ENCODE data around the gene FRA10AC1. TPM values are rescaled to one million over a fixed set of nuclear protein-coding genes. Genes with fewer than 3 reads are reported as not detected.

FRA10AC1 gene
- total RNA-seq, 1 experiment from 2014 or later, result 6.5 TPM

DNA sequence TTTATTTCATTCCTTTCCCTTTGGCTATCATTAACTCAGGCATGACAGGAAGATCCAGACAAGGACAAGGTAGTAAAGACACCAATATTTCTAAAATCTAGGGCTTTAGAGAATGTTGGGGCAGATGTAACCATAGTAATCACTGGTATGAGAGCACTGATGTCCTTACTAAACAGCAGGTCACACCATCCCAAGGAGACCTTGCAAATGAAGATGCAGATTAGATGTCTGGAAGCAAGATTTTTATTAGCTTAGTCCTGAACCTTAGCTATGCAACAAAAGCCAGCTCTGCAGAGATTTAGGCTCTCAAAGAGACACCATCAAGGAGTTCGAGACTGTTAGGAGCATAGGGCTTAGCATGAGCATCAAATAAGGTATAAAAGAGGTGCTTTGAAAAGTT, 23.6 kb upstream of the FRA10AC1 start:
- Mint-ChIP-seq H3K36me3 (ENCODE audit: insufficient read depth, unreplicated experiment) (no peaks in the 10 kb centered on the region), H3K27ac (ENCODE audit: unreplicated experiment) (no peak overlapping the region), H3K4me3 (ENCODE audit: low read depth, unreplicated experiment) (no peak overlapping the region), H3K27me3 (ENCODE audit: unreplicated experiment) (peaks cover 75% of the 10 kb centered on the region), H3K4me1 (ENCODE audit: low read depth, unreplicated experiment) (no peaks in the 10 kb centered on the region), H3K9me3 (ENCODE audit: low read depth, unreplicated experiment) (no peaks in the 10 kb centered on the region)
- intact Hi-C loops (cut with micrococcal nuclease; ENCODE audit: unreplicated experiment), result no loop called here
- CTCF ChIA-PET, result no interaction called here
- no peak for DNase-seq
- TF ChIP-seq, protein P1, sequence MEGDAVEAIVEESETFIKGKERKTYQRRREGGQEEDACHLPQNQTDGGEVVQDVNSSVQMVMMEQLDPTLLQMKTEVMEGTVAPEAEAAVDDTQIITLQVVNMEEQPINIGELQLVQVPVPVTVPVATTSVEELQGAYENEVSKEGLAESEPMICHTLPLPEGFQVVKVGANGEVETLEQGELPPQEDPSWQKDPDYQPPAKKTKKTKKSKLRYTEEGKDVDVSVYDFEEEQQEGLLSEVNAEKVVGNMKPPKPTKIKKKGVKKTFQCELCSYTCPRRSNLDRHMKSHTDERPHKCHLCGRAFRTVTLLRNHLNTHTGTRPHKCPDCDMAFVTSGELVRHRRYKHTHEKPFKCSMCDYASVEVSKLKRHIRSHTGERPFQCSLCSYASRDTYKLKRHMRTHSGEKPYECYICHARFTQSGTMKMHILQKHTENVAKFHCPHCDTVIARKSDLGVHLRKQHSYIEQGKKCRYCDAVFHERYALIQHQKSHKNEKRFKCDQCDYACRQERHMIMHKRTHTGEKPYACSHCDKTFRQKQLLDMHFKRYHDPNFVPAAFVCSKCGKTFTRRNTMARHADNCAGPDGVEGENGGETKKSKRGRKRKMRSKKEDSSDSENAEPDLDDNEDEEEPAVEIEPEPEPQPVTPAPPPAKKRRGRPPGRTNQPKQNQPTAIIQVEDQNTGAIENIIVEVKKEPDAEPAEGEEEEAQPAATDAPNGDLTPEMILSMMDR (IDR thresholded peaks at IDR 0.05; ENCODE audit: unreplicated experiment), result no peak
- no TSS peak for BruUV-seq (replicated peaks)

DNA sequence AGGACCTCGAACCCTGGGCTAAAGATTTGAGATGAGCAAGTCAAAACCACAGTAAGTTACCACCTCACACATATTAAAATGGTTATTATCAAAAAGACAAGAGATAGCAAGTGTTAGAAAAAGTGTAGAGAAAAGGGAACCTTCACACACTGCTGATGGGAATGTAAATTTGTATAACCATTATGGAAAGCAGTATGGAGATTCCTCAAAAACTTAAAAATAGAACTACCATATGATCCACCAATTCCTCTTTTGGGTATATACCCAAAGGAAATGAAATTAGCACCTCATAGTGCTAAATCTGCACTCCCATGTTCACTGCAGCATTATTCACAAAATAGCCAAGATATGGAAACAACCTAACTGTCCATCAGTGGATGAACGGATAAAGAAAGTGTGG, 20.8 kb upstream of the FRA10AC1 start:
- Mint-ChIP-seq H3K27me3 (ENCODE audit: unreplicated experiment) (peaks cover 73% of the 10 kb centered on the region), H3K36me3 (ENCODE audit: insufficient read depth, unreplicated experiment) (no peaks in the 10 kb centered on the region), H3K9me3 (ENCODE audit: low read depth, unreplicated experiment) (no peaks in the 10 kb centered on the region), H3K4me3 (ENCODE audit: low read depth, unreplicated experiment) (no peak overlapping the region), H3K27ac (ENCODE audit: unreplicated experiment) (no peak overlapping the region), H3K4me1 (ENCODE audit: low read depth, unreplicated experiment) (no peaks in the 10 kb centered on the region)
- no peak for DNase-seq
- no TSS peak for BruUV-seq (replicated peaks)
- intact Hi-C loops (cut with micrococcal nuclease; ENCODE audit: unreplicated experiment), result no loop called here
- TF ChIP-seq, protein P1 (IDR thresholded peaks at IDR 0.05; ENCODE audit: unreplicated experiment), result no peak
- CTCF ChIA-PET, result no interaction called here

DNA sequence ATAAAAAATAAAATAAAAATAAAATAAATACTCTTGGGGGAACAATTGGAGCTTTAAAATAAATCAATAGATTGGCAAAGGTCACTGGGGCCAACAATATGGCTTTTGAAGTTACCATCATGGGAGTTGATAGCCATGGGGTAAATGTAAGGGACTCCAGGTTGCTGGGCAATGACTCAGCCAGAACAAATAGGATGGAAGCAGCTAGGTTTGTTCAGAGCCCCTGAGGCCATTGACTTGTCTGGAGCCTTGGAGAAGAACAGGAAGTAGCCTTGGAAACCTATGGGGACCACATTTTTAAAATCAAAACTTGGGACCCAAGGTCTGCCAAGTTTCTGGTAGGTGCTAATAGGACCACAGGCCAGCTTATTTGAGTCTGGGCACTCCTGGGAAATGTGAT, 20.2 kb upstream of the FRA10AC1 start:
- peaks cover 73% of the 10 kb centered on the region for H3K27me3 Mint-ChIP-seq (ENCODE audit: unreplicated experiment)
- H3K27ac Mint-ChIP-seq (ENCODE audit: unreplicated experiment), result no peak overlapping the region
- BruUV-seq (replicated peaks), result no TSS peak
- no peak overlapping the region for H3K4me3 Mint-ChIP-seq (ENCODE audit: low read depth, unreplicated experiment)
- CTCF ChIA-PET, result no interaction called here
- intact Hi-C loops (cut with micrococcal nuclease; ENCODE audit: unreplicated experiment), result no loop called here
- H3K4me1 Mint-ChIP-seq (ENCODE audit: low read depth, unreplicated experiment), result no peaks in the 10 kb centered on the region
- H3K36me3 Mint-ChIP-seq (ENCODE audit: insufficient read depth, unreplicated experiment), result no peaks in the 10 kb centered on the region
- no peak for DNase-seq
- TF ChIP-seq, protein P1 (IDR thresholded peaks at IDR 0.05; ENCODE audit: unreplicated experiment), result no peak
- H3K9me3 Mint-ChIP-seq (ENCODE audit: low read depth, unreplicated experiment), result no peaks in the 10 kb centered on the region

DNA sequence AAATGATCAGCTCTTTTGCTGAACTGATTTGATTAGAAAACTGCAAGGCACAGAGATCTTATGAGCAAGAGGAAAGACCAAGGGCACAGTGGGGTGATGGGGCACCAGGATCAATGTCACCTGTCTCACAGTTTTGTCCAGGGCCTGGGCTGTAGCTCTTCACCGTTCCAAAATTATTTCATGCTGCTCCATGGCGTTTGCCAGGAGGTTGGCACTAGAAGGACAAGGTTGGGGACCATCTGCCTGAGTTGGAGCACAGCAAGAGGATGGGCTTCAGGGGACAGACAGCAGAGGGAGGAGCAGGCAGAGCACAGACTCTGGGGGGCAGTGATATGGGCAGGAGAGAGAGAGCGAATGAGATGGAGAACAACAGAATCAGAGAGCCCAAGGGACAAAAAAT, 17.5 kb upstream of the FRA10AC1 start:
- no peak for DNase-seq
- H3K27me3 Mint-ChIP-seq (ENCODE audit: unreplicated experiment), result peaks cover 50% of the 10 kb centered on the region
- CTCF ChIA-PET, result no interaction called here
- intact Hi-C loops (cut with micrococcal nuclease; ENCODE audit: unreplicated experiment), result no loop called here
- H3K4me1 Mint-ChIP-seq (ENCODE audit: low read depth, unreplicated experiment), result no peaks in the 10 kb centered on the region
- no peaks in the 10 kb centered on the region for H3K9me3 Mint-ChIP-seq (ENCODE audit: low read depth, unreplicated experiment)
- TF ChIP-seq, protein P1 (IDR thresholded peaks at IDR 0.05; ENCODE audit: unreplicated experiment), result no peak
- H3K4me3 Mint-ChIP-seq (ENCODE audit: low read depth, unreplicated experiment), result no peak overlapping the region
- H3K27ac Mint-ChIP-seq (ENCODE audit: unreplicated experiment), result no peak overlapping the region
- H3K36me3 Mint-ChIP-seq (ENCODE audit: insufficient read depth, unreplicated experiment), result no peaks in the 10 kb centered on the region
- BruUV-seq (replicated peaks), result no TSS peak

Measured in Calu3 (cell line).